Neural crest cell (in vitro differentiated cells): ENCODE data around the gene PTGR2. TPM values are rescaled to one million over a fixed set of nuclear protein-coding genes. Genes with fewer than 3 reads are reported as not detected.
"Not testable (repeated sequence)": the region's sequence is repeated elsewhere in the genome, so short reads cannot be mapped to it uniquely, and the experiment has no call there.

ENCODE experiments used
- DNase-seq: peaks from one replicate; pipeline ENCODE4 v3.0.0; 2021; ENCODE audit warnings: low read depth, mixed read lengths, low spot score
- H3K27ac Mint-ChIP-seq: one replicate; pipeline ENCODE4 v1.8.0; 2021; ENCODE audit warnings: mild to moderate bottlenecking, mixed read lengths; ENCODE audit not compliant: unreplicated experiment
- H3K27me3 Mint-ChIP-seq: 2 replicates; pipeline ENCODE4 v1.8.0; 2021; ENCODE audit warnings: low read depth, mild to moderate bottlenecking, mixed read lengths
- H3K36me3 Mint-ChIP-seq: 2 replicates; pipeline ENCODE4 v1.8.0; 2021; ENCODE audit warnings: low read depth, mild to moderate bottlenecking, mixed read lengths
- H3K4me1 Mint-ChIP-seq: 2 replicates; pipeline ENCODE4 v1.8.0; 2021; ENCODE audit warnings: mixed read lengths
- H3K4me3 Mint-ChIP-seq: one replicate; pipeline ENCODE4 v1.8.0; 2021; ENCODE audit warnings: mild to moderate bottlenecking, mixed read lengths
- H3K9me3 Mint-ChIP-seq: 2 replicates; pipeline ENCODE4 v1.8.0; 2021; ENCODE audit warnings: mixed read lengths
- total RNA-seq: library from RNA; stranded (reverse); gene quantifications from 2 replicates; pipeline ENCODE4 v1.2.1, GENCODE V29; 2021
- TF ChIP-seq, protein P1 (sequence below): fragments of 200-600 bp; sonication (generic); conservative IDR thresholded peaks from 2 replicates; pipeline ENCODE4 v1.5.0; 2021; ENCODE audit warnings: antibody characterized with exemption, mild to moderate bottlenecking

The PTGR2 gene
- total RNA-seq, 1 donor from 2014 or later: 6.0 TPM

GRCh38 chr14:73896521-73896920 is 44.9 kb downstream of the PTGR2 start:
- TF ChIP-seq, protein P1, sequence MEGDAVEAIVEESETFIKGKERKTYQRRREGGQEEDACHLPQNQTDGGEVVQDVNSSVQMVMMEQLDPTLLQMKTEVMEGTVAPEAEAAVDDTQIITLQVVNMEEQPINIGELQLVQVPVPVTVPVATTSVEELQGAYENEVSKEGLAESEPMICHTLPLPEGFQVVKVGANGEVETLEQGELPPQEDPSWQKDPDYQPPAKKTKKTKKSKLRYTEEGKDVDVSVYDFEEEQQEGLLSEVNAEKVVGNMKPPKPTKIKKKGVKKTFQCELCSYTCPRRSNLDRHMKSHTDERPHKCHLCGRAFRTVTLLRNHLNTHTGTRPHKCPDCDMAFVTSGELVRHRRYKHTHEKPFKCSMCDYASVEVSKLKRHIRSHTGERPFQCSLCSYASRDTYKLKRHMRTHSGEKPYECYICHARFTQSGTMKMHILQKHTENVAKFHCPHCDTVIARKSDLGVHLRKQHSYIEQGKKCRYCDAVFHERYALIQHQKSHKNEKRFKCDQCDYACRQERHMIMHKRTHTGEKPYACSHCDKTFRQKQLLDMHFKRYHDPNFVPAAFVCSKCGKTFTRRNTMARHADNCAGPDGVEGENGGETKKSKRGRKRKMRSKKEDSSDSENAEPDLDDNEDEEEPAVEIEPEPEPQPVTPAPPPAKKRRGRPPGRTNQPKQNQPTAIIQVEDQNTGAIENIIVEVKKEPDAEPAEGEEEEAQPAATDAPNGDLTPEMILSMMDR: no peak
- Mint-ChIP-seq H3K4me1 (no peaks in the 10 kb centered on the region), H3K27ac (no peak overlapping the region), H3K36me3 (peaks cover 12% of the 10 kb centered on the region), H3K9me3 (no peaks in the 10 kb centered on the region), H3K27me3 (no peaks in the 10 kb centered on the region), H3K4me3 (no peak overlapping the region)
- no peak for DNase-seq

GRCh38 chr14:73903028-73903427 is 51.4 kb downstream of the PTGR2 start:
- H3K27ac Mint-ChIP-seq: no peak overlapping the region
- H3K4me3 Mint-ChIP-seq: no peak overlapping the region
- no peaks in the 10 kb centered on the region for H3K27me3 Mint-ChIP-seq
- TF ChIP-seq, protein P1: no peak
- no peaks in the 10 kb centered on the region for H3K4me1 Mint-ChIP-seq
- H3K36me3 Mint-ChIP-seq: peaks cover 5% of the 10 kb centered on the region
- no peak for DNase-seq
- H3K9me3 Mint-ChIP-seq: no peaks in the 10 kb centered on the region

DNA sequence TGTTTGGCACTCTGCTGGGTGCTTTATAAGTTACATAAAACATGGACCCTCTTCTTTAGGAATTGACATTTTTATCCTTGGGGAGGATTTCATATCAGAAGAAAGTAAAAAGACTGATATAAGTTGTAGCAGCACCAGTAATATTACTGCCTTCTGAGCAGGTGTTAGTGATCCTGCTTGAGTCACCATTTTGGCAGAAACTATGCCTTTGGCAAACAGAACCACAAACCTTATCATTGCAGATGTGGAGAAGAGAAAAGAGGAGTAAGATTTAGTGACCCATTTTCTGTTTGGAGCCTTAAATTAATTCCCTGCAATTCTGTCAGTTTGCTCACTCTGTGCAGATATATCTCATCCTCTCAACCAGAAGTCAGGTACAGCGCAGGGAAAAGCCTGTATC is 58.0 kb downstream of the PTGR2 start:
- no peak for DNase-seq
- Mint-ChIP-seq H3K27me3 (no peaks in the 10 kb centered on the region), H3K27ac (no peak overlapping the region), H3K36me3 (peaks cover 28% of the 10 kb centered on the region), H3K4me1 (no peaks in the 10 kb centered on the region), H3K9me3 (no peaks in the 10 kb centered on the region), H3K4me3 (no peak overlapping the region)
- TF ChIP-seq, protein P1: no peak

DNA sequence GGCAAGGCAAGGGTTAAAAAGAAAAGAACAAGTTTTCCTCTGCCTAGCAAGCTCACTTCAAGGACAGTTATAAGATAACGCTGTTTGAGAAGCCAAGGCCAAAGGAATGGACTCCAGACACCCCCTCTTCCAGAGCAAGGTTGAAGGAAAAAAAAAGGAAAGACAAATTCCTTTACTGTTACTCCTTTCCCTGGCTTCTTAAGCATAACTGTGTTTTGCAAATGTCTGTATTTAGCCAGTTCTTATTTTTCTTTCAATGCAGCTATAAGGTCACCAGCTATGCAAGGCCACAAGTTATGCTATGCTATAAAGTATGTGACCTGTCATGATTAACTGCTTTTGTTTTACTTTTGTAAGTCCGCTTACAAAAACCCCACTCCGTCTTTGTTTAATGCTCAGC is 61.6 kb downstream of the PTGR2 start:
- H3K4me3 Mint-ChIP-seq: no peak overlapping the region
- DNase-seq: no peak
- no peaks in the 10 kb centered on the region for H3K27me3 Mint-ChIP-seq
- H3K27ac Mint-ChIP-seq: no peak overlapping the region
- peaks cover 25% of the 10 kb centered on the region for H3K36me3 Mint-ChIP-seq
- H3K4me1 Mint-ChIP-seq: no peaks in the 10 kb centered on the region
- H3K9me3 Mint-ChIP-seq: no peaks in the 10 kb centered on the region
- TF ChIP-seq, protein P1: no peak

GRCh38 chr14:73916324-73916723 is 64.7 kb downstream of the PTGR2 start:
- DNase-seq: no peak
- H3K36me3 Mint-ChIP-seq: peaks cover 15% of the 10 kb centered on the region
- no peak overlapping the region for H3K4me3 Mint-ChIP-seq
- TF ChIP-seq, protein P1: no peak
- H3K9me3 Mint-ChIP-seq: no peaks in the 10 kb centered on the region
- H3K4me1 Mint-ChIP-seq: no peaks in the 10 kb centered on the region
- H3K27ac Mint-ChIP-seq: no peak overlapping the region
- no peaks in the 10 kb centered on the region for H3K27me3 Mint-ChIP-seq

DNA sequence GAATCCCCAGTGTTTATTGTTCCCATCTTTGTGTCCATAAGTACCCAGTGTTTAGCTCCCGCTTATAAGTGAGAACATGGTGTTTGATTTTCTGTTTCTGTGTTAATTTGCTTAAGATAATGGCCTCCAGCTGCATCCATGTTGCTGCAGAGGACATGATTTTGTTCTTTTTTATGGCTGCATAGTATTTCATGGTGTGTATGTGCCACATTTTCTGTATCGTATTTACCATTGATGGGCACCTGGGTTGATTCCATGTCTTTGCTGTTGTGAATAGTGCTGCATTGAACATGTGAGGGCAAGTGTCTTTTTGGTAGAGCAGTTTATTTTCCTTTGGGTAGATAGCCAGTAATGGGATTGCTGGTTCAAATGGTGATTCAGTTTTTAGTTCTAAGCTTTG is 67.8 kb downstream of the PTGR2 start:
- not testable (repeated sequence) for H3K27me3 Mint-ChIP-seq, DNase-seq, H3K9me3 Mint-ChIP-seq, H3K4me1 Mint-ChIP-seq, H3K36me3 Mint-ChIP-seq, H3K4me3 Mint-ChIP-seq, H3K27ac Mint-ChIP-seq
